NCI-H1092 treated with DMSO at 0.1 percent for 48 hours (cell line): Measurements from ENCODE around the gene GNG12.
A peak's percentile ranks its signal among the peaks of the same experiment; 100 is the strongest.
"Not testable (repeated sequence)": the region's sequence is repeated elsewhere in the genome, so short reads cannot be mapped to it uniquely, and the experiment has no call there.

Experiments
- DNase-seq: peaks from one replicate; lab custom pipeline; 2025; lab: John Stamatoyannopoulos, UW

GNG12 gene

GRCh38 chr1:67731322-67731721 lies 101.9 kb downstream of the GNG12 start:
- DNase-seq, result no peak

- not testable (repeated sequence) for DNase-seq
Measured at GRCh38 chr1:67730312-67730711, 103.0 kb downstream of the GNG12 start.

GRCh38 chr1:67729872-67730271 lies 103.4 kb downstream of the GNG12 start:
- no peak for DNase-seq

GRCh38 chr1:67726224-67726623 lies 107.0 kb downstream of the GNG12 start:
- no peak for DNase-seq

- DNase-seq, result peak; percentile 71
Measured at GRCh38 chr1:67724928-67725560, 108.2 kb downstream of the GNG12 start.

GRCh38 chr1:67723620-67724019 lies 109.6 kb downstream of the GNG12 start:
- DNase-seq, result no peak

- DNase-seq, result no peak
Measured at GRCh38 chr1:67723126-67723525, 110.1 kb downstream of the GNG12 start.

GRCh38 chr1:67722292-67722944 lies 110.8 kb downstream of the GNG12 start:
- DNase-seq, result no peak

- no peak for DNase-seq
Measured at GRCh38 chr1:67721650-67722291, 111.5 kb downstream of the GNG12 start.

- no peak for DNase-seq
Measured at GRCh38 chr1:67721112-67721511, 112.2 kb downstream of the GNG12 start.

- DNase-seq, result peak; percentile 6
Measured at GRCh38 chr1:67719329-67720196, 113.7 kb downstream of the GNG12 start.

- DNase-seq, result no peak
Measured at GRCh38 chr1:67717876-67718275, 115.4 kb downstream of the GNG12 start.

- DNase-seq, result peak; percentile 66
Measured at GRCh38 chr1:67716800-67717199, 116.5 kb downstream of the GNG12 start.

- peak; percentile 36 for DNase-seq
Measured at GRCh38 chr1:67715819-67716218, 117.4 kb downstream of the GNG12 start.

GRCh38 chr1:67713057-67713846 lies 120.0 kb downstream of the GNG12 start:
- DNase-seq, result peak; percentile 94

GRCh38 chr1:67711855-67712212 lies 121.4 kb downstream of the GNG12 start:
- peak; percentile 43 for DNase-seq

GRCh38 chr1:67711158-67711854 lies 122.0 kb downstream of the GNG12 start:
- DNase-seq, result peak; percentile 12

- DNase-seq, result peak; percentile 12
Measured at GRCh38 chr1:67710417-67710816, 122.8 kb downstream of the GNG12 start.

GRCh38 chr1:67708606-67709005 lies 124.7 kb downstream of the GNG12 start:
- DNase-seq, result no peak

GRCh38 chr1:67705735-67706453 lies 127.4 kb downstream of the GNG12 start:
- no peak for DNase-seq
